DMS 273 (cell line): ENCODE data around the gene HPCAL1.

ENCODE experiments used
- DNase-seq: peaks from one replicate; lab custom pipeline; 2025; ENCODE audit not compliant: unreplicated experiment; lab: John Stamatoyannopoulos, UW

The HPCAL1 gene

DNA sequence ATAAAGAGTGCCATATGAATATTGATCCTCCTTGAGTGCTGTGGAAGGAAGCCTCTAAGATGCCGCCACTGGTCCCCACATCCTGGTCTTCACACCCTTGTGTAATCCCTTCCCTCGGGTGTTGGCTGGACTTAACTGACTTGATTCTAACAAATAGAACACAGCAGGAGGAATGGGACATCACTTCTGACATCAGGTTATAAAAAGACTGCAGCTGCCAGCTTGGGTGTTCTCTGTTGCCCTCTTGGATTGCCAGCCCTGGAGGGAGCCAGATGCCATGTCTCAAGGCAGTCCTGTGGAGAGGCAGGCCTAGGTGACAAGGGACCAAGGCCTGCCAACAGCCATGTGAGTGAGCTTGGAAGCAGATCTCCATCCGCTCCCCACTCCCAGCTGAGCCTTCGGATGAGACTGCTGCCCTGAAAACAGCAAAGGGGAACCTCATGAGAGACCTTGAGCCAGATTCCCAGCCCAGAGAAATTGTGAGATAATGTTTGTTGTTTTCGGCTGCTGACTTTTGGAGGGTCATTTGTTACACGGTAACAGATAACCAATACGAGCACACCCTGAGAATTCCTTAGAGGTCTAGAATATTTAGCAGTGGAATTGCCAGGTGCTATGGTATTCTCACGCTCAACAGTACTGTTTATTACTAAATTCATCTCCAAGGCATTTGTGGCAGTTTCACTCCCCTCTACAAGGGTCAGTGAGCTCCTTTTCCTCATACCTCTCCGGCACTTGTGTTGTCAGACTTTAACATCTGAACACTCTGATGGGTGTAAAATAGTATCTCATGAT is 32.5 kb downstream of the HPCAL1 start:
- no peak for DNase-seq

DNA sequence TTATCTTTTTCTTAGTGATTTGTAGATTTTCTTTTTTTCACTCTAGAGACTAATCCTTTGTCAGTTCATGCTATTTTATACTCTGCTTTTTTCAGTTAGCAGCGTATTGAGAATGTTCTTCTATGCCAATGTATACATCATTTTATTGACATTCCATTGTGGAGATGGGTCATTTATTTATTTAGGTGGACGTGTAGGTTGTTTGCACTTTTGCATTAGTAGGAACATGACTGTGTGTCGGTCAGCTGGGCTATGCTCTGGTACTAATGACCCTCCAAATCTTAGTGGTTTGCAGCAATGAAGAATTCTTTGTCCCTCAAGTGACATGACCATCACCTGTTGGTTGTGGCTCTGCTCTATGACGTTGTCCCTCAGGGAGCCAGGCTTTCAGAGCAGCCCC is 33.6 kb downstream of the HPCAL1 start:
- DNase-seq, result no peak

DNA sequence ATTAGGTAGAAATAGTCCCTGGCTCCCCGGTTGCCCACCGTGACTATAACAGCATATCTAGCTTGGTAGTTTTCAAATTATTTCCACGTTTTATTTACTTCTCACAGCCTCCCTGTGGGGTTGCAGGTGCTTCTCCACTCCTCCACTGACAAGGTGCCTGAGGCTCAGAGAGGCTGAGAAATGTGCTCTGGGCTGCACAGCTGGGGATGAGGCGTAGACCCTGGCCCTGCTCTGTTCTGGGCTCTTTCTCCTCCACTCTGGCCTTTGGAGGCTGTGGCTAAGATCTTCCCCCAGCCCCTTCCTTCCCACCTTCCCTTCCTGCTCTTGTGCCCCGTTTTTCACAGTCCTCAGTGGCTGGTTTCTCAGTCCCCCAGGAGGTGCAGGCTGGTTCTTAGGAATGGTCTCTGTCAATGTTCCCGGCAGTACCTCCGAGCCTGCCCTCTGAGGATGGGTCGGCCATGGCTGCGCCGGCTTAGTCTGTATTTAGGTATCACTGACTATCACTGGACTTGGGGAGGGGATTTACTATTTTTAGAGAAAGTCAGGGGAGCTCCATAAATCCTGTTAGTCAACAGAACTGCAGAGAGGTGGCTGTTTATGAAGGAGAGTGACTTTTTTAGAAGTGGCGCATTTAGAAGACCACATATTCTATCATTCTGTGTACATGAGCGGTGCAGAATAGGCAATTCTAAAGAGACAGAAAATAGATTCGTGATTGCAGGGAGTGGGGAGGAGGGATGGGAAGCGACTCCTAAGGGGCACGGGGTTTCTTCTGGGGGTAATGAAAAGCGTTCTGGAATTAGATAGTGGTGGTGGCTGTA is 35.0 kb downstream of the HPCAL1 start:
- DNase-seq, result no peak

DNA sequence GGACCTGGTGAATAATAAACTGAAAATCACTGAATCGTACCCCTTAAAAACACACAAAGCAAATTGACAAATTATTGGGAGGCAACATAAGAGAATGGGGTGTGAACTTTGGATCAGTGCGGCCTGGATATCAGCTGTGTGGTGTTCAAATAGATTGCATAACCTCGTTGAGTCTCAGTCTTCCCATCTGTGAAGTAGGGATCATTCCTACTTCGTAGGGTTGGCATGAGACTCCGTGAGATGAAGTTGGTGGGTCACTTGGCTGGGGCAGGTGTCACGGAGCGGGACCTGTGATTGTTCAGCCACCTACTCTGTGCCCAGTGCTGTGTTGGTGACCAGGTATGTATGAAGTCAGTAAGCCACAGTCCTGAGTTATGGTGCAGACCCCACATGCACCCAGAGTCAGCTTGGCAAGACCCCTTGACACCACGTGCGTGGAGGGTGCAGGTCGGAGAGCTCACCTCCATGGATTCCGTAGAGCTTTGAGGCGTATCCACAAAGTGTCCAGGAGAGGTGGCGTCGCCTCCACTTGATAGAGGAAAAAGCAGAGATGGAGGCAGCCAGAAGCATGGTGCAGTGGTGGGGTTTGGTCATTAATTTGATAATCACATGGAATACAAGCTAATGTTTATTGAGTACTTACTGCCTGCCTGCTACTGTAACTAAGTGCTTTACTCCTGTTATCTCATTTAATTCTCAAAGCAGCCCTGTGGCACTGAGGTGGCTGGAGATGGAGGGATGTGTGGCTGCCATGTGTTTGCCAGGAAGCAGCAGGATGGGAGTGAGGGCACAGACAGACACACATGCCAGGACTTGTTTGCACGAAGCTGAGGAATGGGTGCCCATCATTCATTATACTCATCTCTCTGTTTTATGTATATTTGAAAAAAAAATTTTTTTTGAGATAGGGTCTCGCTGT is 35.8 kb downstream of the HPCAL1 start:
- no peak for DNase-seq

DNA sequence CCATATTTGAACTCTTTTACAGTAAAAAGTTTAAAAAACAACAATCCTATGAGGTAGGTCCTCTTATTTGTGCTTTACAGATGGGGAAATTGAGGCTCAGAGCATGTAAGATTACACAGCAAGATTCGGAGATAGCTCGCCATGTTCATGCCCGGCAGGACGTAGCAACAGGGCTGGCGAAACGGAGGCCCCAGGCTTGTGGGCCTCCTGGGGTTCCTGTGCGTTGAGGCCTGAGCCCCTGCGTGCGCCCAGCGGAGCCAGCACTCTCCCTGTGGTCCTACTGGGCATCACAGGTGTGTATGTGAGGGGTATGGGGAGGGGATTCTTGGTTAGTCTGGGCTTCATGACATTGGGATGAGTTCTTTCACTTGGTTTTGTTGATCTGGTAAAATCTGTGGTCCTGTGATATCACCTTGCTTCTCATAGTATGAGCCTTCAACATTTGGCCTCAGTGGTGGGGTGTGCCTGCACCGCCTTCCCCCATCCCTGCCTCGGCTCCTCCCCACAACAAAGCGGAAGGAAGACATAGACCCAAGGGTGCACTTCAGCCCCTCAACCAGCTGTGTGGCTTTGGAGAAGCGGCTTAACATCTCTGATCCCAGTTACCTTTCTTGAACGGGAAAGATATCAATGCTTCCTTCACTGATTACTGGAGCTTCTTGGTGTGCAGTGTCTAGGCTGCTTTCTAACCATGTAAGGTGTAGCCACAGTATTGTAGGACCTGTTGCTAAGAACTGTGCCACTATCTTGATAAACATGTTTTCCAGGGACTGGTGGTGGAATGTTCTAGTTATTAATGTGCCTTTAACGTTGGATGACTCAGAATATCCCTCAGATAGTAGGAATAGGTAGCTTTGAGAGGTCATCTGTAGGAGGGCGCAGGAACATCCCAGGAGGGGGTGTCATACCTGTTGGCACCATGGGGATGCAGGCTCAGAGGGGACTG is 37.2 kb downstream of the HPCAL1 start:
- no peak for DNase-seq

DNA sequence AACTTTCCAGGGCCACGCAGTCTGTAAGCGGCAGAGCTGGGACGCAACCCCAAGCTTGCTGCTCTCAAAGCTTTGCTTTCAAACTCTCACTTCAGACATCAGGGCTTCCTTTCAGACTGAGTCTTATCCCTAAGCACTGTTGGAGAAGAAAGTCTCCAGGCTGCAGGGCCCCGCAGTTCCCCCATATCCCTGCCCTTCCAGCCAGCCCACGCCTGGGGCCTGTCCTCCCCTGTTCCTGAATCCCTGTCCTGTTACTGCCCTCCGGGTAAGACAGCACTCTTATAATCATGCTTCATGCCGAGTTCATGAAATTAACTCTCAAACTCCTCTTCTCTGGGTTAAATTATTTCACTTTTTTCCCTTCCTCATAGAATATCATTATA is 37.9 kb downstream of the HPCAL1 start:
- DNase-seq, result no peak

DNA sequence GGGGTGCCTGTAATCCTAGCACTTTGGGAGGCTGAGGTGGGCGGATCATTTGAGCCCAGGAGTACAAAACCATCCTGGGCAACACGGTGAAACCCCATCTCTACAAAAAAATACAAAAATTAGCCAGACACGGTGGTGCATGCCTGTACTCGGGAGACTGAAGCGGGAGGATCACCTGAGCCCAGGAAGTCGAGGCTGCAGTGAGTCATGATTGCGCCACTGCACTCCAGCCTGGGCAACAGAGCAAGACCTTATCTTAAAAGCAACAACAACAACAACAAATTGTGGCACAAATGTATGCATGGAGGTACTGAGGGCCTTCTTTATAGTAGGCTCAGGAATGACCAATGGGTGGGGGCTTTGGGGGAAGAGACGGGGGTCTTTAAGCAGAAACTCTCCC is 38.5 kb downstream of the HPCAL1 start:
- DNase-seq, result no peak

DNA sequence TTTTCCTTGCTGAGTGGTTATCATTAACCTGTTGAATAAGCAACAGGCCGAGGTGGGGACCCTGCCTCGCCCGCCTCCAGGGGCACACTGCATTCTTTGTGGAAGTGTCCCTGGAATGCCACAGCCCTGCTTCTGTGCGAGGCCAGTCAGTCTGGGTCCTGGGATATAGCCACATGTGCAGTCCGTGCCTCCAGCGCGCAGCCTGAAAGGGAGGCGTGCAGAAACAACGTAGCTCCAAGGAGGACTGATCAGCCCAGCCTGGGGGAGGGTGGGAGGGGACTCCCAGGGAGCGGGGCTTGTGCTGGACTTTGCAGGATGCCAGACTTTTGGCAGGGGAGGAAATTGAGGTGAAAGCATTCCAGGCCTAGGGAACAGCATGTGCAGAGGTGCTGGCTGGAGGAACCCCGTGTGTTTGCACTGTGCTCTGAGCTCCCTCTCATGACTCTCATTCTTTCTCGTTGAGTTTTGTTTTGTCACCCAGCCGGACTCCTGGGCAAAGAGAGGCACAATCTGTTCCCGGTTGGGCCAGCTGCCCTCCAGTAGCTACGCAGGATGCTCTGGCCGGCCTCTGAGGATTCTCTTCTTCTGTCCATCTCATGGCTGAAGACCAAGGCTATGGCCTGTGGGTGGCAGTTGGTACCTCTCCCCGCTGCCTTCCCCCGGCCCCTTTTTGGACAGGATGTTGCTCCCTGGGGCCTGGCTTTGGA is 39.7 kb downstream of the HPCAL1 start:
- peak; percentile 73 for DNase-seq

DNA sequence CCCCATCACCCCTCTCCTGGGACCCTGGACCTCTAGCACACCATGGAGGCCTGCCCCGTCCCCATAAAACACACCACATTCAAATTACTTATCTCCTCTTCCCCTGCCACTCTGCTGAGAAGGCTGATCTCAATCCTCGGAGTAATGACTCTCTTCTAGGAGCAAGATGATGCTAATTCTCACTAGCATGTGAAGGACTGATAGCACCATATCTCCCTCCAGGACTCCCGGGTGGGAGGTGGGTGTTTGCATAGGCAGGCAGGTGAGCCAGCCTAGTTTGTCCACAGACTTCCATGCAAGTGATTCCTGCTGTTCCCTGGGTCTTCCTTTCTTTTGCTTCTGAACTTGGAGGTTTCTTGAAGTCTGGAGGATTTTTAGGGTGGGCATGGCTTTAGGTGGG is 40.5 kb downstream of the HPCAL1 start:
- peak; percentile 50 for DNase-seq

DNA sequence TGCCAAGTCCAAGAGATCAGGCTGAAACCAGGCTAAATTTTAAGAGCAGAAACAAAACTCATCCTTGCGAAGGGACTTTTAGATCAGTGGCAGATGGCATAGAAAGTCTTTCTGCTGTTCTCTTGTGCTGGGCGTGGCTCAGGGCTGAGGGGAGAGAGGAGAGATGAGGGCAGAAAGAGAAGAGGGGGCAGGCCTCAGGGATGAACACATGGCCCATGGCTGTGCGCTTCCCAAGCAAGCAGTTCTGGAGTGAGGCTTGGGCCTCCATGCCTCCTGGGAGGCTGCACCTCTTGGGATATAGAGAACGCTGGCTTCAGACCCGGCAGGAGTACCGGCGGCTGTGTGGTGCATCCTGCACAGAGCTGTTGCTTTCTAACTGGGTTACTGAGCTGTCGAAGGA is 41.0 kb downstream of the HPCAL1 start:
- DNase-seq, result peak; percentile 93

DNA sequence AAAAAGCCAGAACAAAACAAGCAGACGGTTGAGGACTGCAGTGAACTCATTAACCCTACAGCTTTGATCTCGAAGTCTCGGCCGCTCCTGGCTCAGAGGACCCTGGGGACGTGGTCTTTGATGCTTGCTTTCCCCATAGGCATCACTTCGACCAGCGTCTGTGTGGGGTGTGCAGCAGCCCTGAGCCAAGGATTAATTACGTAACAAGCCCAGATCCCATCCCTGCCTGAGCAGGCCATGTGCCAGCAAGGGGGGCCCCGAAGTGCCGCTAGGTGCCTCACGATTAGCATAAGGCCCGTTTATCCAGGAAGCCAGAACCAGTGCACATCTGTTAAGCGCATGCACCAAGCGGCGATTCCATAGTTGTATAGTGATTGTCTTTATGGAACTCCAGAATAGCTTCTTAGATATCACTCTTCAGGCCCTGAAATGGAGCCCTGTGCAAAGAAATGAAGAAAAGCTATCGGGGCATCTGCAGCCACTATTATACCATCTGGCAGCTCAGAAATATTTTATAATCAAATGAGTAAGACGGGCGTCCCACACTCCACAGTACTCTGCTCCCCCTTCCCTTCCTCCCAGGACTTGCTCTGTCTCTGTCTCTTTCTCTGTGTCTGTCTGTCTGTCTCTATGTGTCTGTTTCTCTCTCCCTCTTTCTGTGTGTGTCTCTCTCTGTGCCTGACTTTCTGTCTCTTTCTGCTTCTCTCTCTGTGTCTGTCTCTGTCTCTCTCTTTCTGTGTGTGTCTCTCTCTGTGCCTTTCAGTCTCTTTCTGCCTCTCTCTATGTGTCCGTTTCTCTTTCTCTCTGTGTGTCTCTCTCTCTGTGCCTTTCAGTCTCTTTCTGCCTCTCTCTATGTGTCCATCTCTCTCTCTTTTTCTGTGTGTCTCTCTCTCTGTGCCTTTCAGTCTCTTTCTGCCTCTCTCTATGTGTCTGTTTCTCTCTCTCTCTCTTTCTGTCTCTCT is 41.7 kb downstream of the HPCAL1 start:
- DNase-seq, result peak; percentile 95

DNA sequence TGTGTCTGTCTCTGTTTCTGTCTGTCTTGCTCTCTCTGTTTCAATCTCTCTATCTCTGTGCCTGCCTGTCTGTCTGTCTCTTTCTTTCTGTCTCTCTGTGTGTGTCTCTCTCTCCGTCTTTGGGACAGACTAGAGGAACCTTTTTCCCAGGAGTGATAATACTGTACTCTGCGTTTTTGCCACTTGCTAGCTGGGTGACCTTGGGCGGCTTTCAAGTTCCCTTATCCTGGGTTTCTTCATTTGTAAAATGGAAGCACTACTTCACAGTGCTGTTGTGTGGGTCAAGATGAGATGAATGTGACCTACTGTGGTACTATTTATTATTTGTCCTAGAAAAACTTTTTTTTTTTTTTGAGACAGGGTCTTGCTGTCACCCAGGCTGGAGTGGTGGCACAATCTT is 42.4 kb downstream of the HPCAL1 start:
- DNase-seq, result no peak

DNA sequence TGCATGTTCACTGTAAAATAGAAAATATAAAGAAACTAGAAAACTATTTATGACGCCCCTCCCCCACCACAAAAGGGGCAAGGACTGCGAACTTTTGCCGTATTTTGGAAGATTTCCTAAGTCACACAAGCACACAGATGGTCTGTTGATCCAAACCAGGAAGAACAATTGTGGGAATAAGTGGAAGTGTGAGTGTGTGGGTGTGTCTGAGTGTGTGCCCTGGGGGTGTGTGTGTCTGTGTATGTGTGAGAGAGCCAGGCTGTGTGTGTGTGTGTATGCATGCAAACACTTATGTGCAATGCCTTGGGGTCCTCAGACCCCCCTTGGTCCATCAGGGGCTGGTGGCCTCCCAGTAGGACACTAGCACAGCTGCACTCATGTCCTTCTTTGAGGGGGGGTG is 43.1 kb downstream of the HPCAL1 start:
- no peak for DNase-seq

DNA sequence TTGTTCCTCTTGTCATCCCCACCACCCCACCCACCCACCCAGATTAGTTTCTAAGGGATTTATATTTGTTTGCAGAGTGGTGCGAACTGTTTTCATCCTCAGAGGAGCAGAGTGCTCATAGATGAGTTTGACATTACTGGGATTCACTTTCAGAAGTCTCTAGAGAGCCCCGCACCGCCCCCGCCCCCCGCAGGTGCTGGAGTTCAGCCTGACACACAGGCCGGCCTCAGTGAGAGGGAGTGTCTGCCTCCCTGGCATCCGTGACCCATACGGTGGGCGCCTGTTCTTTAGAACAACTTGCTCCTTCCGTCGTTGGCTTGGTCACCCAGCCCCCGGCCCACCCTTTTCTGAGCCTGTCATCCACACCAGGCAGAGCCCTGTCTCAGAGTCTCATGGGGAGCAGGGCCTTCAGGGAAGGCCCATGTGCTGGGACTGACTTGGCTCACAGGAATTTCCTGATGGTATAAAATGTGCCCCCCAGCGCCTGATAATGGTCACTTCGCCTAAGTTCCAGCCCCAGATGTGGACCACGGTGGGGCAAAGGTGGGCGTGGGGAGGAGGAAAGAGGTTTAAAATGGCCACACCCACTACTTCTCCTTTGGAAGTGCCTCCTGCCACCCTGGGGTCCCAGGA is 44.3 kb downstream of the HPCAL1 start:
- DNase-seq, result no peak

DNA sequence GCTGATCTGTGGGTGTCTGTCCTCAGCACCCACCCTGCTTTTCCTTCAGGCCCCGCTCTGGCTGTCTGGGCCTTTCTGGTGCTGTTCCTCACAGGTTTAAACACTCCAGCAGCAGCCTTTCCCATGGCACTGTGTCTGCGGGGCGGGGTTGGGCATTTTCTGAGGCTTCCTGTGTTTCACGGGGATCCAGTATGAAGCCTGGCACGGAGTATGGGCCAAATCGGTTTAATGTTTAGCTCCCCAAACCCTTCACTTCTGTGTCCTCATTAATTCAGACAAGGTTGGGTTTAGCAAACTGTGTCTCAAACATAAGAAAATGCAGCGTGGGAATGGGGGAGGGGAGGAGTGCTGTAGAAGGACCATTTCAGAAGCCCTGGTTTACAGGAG is 44.9 kb downstream of the HPCAL1 start:
- DNase-seq, result no peak

DNA sequence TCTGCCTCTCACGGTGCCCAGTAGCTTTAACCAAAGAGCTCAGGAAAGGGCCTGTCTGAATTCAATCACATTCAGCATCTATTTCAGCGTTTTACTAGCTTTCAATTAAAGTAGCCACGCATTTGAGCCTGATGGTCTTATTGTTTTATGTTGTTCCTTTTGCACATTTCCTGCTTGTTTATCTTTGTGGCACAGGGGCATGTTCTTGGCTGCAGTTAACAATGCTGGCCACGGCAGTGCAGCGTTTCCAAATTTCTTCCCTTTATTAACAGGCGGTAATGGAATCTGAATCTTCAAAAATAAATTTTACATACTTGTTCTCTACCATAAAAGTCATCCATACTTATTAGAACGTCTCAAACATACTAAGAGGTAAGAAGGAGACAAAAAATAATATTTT is 46.2 kb downstream of the HPCAL1 start:
- no peak for DNase-seq

DNA sequence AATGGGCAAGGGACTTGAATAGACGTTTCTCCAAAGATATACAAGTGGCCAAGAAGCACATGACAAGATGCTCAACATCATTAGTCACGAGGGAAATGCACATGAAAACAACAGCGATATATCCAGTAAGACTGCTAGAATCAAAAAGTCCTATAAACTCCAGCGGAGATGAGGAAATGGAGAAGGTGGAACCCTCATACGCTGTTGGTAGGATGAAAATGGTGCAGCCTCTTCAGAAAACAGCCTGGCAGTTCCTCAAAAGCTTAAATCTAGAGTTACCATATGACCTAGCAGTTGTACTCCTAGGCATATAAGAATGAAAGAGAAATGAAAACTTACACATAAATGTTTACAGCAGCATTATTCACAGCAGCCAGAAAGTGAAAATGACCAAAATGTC is 48.1 kb downstream of the HPCAL1 start:
- DNase-seq, result no peak

DNA sequence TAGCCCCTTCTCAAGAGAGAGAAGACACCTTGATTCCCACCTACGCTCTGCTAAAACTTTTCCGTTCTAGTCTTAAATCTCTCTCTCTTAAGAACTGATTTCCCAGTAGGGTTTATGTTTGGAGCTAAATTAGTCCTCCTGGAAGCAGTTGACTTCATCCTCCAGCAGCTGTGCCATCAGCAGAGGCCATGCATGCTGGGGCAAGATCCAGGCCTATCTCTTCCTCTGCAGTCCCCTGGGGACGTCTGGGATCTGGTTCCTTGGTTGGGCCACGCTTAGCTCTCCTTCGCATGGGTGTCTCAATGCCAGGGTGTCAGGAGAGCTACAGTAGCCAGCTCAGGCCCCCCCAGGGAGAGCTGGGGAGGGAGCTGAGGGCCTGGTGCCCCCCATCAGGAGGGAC is 49.7 kb downstream of the HPCAL1 start:
- peak; percentile 38 for DNase-seq
